GM19468 (cell line): Measurements from ENCODE around the gene SLC44A5.
"Not testable (repeated sequence)": the region's sequence is repeated elsewhere in the genome, so short reads cannot be mapped to it uniquely, and the experiment has no call there.

ENCODE experiments used
- ATAC-seq: cut with Tn5 transposase; IDR thresholded peaks from one replicate; pipeline ENCODE4 v1.9.1; 2021; ENCODE audit warnings: mild to moderate bottlenecking, moderate library complexity, moderate number of reproducible peaks; ENCODE audit not compliant: unreplicated experiment; ENCODE audit errors: extremely low read depth

The SLC44A5 gene

DNA sequence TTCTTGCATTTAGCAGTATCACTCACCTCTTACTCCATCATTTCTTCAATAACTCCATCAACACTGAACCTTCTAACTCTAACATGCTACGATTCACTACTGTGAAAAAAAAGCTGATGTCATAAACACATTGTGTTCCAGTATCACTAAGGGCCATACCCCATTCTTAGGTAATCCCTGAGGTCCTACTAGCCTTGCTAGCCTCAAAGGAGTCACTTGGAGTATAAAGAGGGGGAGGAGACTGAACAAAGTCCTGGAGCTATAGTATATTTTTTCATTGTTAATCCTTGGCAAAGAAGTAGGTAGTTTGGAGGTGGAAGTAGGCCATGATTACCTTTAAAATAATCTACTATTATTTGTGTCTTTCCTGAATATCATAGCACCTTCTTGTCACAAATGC is at the start of gene SLC44A5:
Gene SLC44A5 (minus strand): TSS at position 101 of the 400 bp plus-strand sequence. CDS start 69,667 bp downstream, outside the sequence.
- no peak for ATAC-seq

DNA sequence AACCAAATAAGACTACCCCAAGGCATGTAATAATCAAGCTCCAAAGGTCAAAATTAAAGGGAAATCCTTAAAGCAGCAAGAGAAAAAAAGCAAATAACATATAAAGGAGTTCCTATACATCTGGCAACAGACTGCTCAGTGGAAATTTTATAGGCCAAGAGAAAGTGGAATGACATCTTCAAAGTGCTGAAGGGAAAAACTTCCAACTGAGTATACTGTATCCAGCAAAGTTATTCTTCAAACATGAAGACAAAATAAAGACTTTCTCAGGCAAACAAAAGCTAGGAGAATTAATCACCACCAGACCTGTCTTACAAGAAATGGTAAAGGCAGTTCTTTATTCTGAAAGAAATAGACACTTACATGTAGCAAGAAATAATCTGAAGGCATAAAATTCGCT is 45.0 kb upstream of the SLC44A5 start:
- no peak for ATAC-seq

- ATAC-seq: not testable (repeated sequence)
These were observed 36.3 kb upstream of the SLC44A5 start for GRCh38 chr1:75647183-75647582.

- ATAC-seq: not testable (repeated sequence)
These were observed 34.2 kb upstream of the SLC44A5 start for GRCh38 chr1:75645153-75645552.

GRCh38 chr1:75643460-75643859 is 32.5 kb upstream of the SLC44A5 start:
- no peak for ATAC-seq

DNA sequence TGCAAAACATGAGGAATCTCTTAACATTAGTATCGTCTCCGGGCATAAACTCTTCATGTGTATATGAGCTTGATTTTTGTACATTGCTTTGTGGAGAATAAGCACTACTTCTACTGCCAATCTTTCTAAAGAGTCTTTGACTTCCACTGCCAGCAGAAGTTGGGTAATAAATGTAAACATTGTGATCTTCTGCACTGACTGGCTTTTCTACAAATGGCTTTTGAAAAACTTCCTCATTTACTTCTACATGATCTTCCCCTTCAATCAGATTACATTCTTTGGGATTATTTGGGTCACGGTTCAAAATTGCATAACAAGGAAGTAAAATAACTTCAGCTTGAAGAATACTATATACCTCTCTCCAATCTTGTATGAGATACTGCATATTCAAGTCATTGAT is 30.4 kb upstream of the SLC44A5 start:
- ATAC-seq: no peak

DNA sequence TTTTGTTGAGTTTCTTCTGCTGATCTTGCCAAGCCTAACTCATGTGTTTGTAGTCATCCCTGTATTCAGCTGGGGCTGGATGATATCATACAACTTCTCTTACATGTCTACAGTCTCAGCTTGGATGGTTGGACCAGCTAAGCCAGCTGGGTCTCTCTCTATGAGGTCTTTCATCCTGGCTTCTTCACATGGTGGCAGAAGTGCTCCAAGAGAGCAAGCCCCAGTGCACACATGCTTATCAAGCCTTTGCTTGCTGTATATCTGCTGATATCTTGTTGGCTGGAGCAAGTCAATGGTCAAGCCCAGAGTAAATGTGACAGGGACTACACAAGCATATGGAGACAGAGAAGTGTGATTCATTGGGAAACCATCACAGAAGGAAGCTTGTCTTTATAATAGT is 29.2 kb upstream of the SLC44A5 start:
- no peak for ATAC-seq

DNA sequence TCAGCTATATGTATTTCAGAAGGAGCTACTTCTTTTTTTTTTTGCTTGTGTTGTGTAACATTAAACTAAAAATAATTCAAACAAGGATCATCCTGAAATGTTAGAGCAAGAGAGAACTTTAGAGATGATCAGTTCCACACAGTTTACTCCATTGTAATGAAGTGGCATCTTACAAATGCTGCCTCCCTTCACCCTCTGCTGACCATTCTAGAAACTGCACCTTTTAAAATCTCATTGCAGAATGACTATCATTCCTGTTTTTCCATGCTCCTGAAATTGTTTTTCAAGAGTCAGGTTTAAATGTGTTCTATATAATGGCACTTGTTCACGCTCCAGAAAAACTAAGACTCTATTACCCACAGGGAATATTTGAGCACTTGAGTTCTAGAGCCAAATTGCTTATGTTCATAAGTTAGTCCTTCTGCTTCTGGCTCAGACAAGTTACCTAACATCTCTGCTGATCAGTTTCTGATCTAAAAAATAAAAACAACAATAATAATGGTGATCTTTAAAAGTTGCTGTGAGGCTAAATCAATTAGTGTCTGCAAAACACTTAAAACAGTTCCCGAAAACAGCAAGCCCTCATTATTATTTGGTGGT is 21.5 kb upstream of the SLC44A5 start:
- no peak for ATAC-seq

- no peak for ATAC-seq
These were observed 20.1 kb upstream of the SLC44A5 start for GRCh38 chr1:75630998-75631397.

GRCh38 chr1:75630004-75630594 is 19.2 kb upstream of the SLC44A5 start:
- ATAC-seq: no peak

- no peak for ATAC-seq
These were observed 14.9 kb upstream of the SLC44A5 start for GRCh38 chr1:75625795-75626194.

- no peak for ATAC-seq
These were observed 7.5 kb upstream of the SLC44A5 start for GRCh38 chr1:75618382-75618781.

DNA sequence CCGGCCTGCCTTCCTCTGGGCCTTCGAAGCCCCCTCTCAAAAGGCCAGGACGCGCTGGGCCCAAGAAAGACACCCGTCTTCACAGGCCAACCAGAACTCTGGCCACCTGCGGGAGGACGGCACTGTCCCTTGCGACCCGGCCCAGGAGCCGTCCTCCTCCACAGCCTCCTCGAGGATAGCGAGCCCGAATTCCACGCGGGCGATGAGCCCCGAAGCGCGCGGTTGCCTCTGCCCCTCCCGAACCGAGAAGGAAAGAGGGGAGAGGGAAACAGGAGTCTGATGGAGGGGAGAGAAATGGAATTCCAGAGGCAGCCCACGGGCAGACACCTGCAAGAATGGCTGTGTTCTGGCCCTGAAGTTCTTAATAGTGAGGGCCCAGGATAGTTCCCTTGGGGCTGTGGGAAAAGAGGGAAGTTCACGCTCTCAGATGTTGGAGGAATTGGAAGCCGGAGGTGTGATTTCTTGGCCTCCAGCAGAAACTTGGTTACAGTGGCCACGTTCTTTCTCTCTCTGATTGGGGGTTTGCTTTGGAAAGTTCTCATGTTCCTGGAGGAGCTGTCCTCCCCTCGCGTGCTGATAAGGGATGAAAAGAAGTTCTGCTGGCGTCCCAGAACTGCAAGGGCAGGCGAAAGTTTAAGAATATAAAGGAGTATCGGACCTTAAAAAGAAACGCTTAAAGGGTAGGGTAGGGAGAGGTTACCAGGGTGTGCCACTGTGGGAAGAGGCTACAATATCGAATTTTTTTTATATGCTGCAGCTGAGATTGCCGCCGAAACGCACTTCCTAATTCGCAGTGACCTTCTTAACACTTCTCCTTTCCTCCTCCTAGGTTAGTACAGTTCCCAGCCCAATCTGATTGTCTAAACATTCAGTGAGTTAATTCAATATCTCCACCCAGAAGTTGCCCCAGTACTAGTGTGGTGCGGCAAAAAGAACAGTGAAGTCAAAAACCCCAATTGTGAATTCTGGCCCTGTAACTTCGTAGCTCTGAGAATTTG is 5.8 kb upstream of the SLC44A5 start:
- ATAC-seq: no peak

DNA sequence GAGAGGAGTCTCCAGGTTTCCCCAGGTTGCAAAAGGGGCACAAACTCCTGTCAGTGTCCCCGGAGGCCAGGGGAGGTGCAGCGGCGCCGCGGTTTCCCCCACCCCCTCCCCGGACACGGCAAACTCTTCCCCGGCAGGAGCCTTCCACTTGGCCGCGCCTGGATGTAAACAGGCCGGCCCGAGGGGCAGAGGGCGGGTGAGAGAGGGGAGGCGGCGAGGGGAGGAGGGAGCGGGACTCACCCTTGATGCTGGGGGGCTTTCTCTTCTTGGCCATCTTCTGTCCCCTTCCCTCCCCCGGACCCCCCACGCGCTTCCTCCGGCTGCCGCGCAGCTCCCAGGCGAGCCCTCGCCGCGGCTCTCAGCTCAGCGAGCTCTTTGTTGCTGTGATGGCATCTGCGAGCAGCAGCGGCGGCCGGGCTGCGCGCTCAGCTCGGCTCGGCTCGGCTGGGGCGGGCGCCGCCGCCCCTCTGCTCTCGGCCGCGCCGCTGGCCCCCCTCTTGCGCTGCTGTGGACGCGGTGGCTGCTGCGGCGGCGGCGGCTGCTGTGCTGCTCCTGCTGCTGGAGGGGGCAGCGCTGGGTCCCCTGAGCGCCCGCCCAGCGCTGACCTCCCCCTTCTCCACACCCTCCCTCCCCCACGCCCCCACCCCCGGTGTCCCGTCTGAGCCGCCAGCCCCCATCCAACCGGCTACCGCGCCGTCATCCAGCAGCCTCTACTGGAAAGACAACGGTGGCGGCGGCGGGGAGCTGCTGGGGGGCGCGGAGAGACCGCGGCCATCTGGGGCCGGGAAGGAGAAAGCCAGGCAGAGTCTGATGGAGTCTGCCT is 4.9 kb upstream of the SLC44A5 start:
- ATAC-seq: peak; percentile 25

DNA sequence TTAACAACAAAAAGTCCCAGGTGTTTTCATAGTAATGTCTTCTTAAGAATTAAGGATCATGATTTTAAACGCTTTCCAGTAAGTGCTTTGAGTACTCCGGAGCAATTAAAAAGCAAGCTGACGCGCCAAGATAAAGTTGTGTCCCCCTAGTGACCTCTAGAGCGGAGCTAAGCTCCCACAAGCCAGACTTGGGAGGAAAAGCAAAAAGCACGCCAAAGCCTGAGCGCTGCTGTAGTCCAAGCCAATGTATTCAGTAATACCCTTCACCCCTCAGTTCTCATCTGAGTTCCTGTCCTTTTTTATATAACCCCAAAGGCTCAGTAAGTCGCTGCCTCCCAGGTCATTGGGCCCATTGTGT is 3.5 kb upstream of the SLC44A5 start:
- ATAC-seq: no peak

GRCh38 chr1:75613916-75614315 is 3.0 kb upstream of the SLC44A5 start:
- no peak for ATAC-seq

DNA sequence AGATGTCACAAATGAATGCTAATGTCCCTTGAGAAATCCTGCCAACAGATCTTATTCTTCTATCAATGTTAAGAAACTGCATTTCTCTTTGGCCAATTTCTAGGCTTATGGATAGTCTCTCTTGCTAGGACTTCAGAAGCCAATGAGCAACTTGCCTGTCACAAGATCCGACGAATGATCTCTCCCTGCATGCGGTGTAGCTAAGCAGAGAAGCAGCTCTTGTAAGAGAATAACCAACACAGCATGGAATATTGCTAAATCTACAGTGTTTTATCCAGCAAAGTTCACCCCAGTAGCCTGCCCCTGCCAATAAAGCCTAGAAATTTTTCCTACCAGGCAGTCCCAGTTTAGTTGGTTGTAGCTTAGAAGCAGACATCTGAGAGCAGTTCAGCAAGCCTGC is 2.1 kb upstream of the SLC44A5 start:
- no peak for ATAC-seq

- no peak for ATAC-seq
These were observed 8.4 kb downstream of the SLC44A5 start for GRCh38 chr1:75602486-75602885.

DNA sequence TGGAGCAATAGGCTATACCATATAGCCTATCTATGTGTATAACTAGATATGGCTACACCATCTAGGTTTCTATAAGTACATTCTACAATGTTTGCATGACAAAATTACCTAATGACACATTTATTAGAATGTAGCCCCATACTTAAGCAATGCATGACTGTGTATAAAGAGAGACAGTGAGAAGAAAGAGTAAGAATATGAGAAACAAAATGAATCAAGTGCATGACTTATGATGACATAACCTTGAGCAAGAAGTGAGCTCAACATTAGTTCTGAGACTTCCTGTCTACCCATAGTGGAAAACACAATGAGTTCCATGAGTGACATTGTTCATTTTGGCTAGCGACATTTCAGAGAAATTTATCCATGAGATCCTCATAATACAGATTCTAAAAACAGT is 10.1 kb downstream of the SLC44A5 start:
- no peak for ATAC-seq

DNA sequence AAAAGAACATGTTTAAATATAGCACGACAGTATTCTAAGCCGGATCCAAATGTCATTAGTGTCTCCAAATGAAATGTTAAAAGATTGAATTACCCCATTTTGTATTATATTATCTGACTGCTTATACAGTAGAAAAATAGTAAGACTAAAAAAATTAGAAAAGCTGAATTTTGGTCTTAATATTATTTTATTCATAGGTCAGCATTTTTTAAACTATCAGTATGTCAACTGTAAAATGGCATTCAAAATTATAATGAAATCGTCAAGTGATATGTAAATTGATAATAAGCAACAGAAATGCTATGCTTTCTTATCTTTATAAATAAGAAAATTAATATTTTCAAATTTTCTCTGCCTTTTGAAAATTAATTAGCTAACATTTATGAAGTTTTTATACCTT is 16.6 kb downstream of the SLC44A5 start:
- no peak for ATAC-seq
